ENCODE data around the gene PHF3. TPM values are rescaled to one million over a fixed set of nuclear protein-coding genes. Genes with fewer than 3 reads are reported as not detected.

The PHF3 gene, protein sequence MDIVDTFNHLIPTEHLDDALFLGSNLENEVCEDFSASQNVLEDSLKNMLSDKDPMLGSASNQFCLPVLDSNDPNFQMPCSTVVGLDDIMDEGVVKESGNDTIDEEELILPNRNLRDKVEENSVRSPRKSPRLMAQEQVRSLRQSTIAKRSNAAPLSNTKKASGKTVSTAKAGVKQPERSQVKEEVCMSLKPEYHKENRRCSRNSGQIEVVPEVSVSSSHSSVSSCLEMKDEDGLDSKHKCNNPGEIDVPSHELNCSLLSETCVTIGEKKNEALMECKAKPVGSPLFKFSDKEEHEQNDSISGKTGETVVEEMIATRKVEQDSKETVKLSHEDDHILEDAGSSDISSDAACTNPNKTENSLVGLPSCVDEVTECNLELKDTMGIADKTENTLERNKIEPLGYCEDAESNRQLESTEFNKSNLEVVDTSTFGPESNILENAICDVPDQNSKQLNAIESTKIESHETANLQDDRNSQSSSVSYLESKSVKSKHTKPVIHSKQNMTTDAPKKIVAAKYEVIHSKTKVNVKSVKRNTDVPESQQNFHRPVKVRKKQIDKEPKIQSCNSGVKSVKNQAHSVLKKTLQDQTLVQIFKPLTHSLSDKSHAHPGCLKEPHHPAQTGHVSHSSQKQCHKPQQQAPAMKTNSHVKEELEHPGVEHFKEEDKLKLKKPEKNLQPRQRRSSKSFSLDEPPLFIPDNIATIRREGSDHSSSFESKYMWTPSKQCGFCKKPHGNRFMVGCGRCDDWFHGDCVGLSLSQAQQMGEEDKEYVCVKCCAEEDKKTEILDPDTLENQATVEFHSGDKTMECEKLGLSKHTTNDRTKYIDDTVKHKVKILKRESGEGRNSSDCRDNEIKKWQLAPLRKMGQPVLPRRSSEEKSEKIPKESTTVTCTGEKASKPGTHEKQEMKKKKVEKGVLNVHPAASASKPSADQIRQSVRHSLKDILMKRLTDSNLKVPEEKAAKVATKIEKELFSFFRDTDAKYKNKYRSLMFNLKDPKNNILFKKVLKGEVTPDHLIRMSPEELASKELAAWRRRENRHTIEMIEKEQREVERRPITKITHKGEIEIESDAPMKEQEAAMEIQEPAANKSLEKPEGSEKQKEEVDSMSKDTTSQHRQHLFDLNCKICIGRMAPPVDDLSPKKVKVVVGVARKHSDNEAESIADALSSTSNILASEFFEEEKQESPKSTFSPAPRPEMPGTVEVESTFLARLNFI (N-terminal part only)
- total RNA-seq, result 17.1 and 20.7 TPM in 2 replicates

GRCh38 chr6:63635588-63636517, at the start of gene PHF3:
TSS of gene PHF3 (plus strand) at chr6:63635802. CDS start at chr6:63646552, 10,750 bp downstream.

Other genes starting within 250 kb of the PHF3 start
- 25.1 and 28.9 TPM in 2 replicates for gene PTP4A1, start 63.3 kb upstream of the PHF3 start, total RNA-seq